ENCODE results near the gene FAHD1. TPM values are rescaled to one million over a fixed set of nuclear protein-coding genes. Genes with fewer than 3 reads are reported as not detected.

Gene FAHD1
- total and polyA plus RNA-seq, 9 of the 15 experiments (the other 6 are each of a cell fraction or from before 2014, with no cell fraction given): 2.2 to 20.9 (median 10.7) TPM

- no peaks in the 10 kb centered on the region for H3K9me3 ChIP-seq (replicated peaks; ENCODE audit: control insufficient read depth, insufficient read depth, low read depth, low read length)
- ATAC-seq (no peak), FAIRE-seq (peak; percentile 85), DNase-seq (ENCODE audit: extremely low read depth in 1 of 4, low spot score in 3 of 4) (peak in 1 of 4 experiments; percentile 62)
- CTCF ChIA-PET (ENCODE audit: low intra/inter-chr PET ratio): no interaction called here
- H3K27ac ChIP-seq (ENCODE audit: extremely low read depth, low read depth, low read length): 0 out of 3 replicates have a peak overlapping the region, but pooled peaks have one; percentile 18
- in situ Hi-C loops (cut with MboI) (no loop called here), intact Hi-C loops (cut with micrococcal nuclease) (no loop called here)
- peaks cover 29 to 46% of the 10 kb centered on the region in 2 experiments for H3K4me1 ChIP-seq (replicated peaks in 1 of 2; ENCODE audit: control insufficient read depth in 2 of 2, insufficient read depth in 2 of 2, low read length in 2 of 2)
- BruUV-seq (replicated peaks): no TSS peak
- H3K79me2 ChIP-seq (ENCODE audit: control insufficient read depth, insufficient read depth, low read length): peaks cover 21% of the 10 kb centered on the region
- no peaks in the 10 kb centered on the region for H3K9me1 ChIP-seq (ENCODE audit: control insufficient read depth, insufficient read depth, low read length)
- H4K20me1 ChIP-seq (replicated peaks; ENCODE audit: control insufficient read depth, insufficient read depth, low read length): peaks cover 9% of the 10 kb centered on the region
- TF ChIP-seq EP300 (IDR thresholded peaks at IDR 0.05; ENCODE audit: low read length) (0 out of 2 replicates have a peak, but pooled peaks have one; percentile 18), TCF3 (CRISPR knock-in tag; IDR thresholded peaks at IDR 0.05) (peak; percentile 25; the same call in 1 of the 2 replicates), NFXL1 (CRISPR knock-in tag; IDR thresholded peaks at IDR 0.05) (no peak), XRCC4 (IDR thresholded peaks at IDR 0.05; ENCODE audit: extremely low read depth, insufficient read depth, insufficient read length) (no peak), HMBOX1 (IDR thresholded peaks at IDR 0.05) (0 out of 2 replicates have a peak, but pooled peaks have one; percentile 25), NR2C1 (IDR thresholded peaks at IDR 0.05) (peak; percentile 66; the same call in 1 of the 2 replicates), NR2C1 (tag; IDR thresholded peaks at IDR 0.05) (peak; percentile 76), FOXA3 (CRISPR knock-in tag; conservative IDR thresholded peaks at IDR 0.05 in 1 of 2, IDR thresholded peaks at IDR 0.05 in 1 of 2) (peak in 1 of 2 experiments; percentile 47; a peak in 1 of 4 replicates), CBFA2T3 (IDR thresholded peaks at IDR 0.05) (peak; percentile 33; the same call in 1 of the 2 replicates), PHF20 (IDR thresholded peaks at IDR 0.05; ENCODE audit: partially characterized antibody) (no peak), NFIC (IDR thresholded peaks at IDR 0.05) (peak; percentile 62), NR2C2 (CRISPR knock-in tag; IDR thresholded peaks at IDR 0.05) (no peak), NR2C2 (tag; IDR thresholded peaks at IDR 0.05) (peak; percentile 66; the same call in 1 of the 2 replicates), RCOR1 (IDR thresholded peaks at IDR 0.05; ENCODE audit: borderline replicate concordance in 1 of 2, low read depth in 2 of 2, low read length in 2 of 2) (peak in 1 of 2 experiments; percentile 50; a peak in 1 of 4 replicates), RNF2 (IDR thresholded peaks at IDR 0.05) (no peak)
- TF ChIP-seq, protein P1, sequence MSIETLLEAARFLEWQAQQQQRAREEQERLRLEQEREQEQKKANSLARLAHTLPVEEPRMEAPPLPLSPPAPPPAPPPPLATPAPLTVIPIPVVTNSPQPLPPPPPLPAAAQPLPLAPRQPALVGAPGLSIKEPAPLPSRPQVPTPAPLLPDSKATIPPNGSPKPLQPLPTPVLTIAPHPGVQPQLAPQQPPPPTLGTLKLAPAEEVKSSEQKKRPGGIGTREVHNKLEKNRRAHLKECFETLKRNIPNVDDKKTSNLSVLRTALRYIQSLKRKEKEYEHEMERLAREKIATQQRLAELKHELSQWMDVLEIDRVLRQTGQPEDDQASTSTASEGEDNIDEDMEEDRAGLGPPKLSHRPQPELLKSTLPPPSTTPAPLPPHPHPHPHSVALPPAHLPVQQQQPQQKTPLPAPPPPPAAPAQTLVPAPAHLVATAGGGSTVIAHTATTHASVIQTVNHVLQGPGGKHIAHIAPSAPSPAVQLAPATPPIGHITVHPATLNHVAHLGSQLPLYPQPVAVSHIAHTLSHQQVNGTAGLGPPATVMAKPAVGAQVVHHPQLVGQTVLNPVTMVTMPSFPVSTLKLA (conservative IDR thresholded peaks at IDR 0.05): 0 out of 4 replicates have a peak, but pooled peaks of 1 of the 2 experiments have one; percentile 28
- H3K9ac ChIP-seq (ENCODE audit: insufficient read depth in 1 of 2, low read depth in 2 of 2, low read length in 2 of 2): peak overlapping the region in 1 of 2 experiments; percentile 5; a peak in 2 of 4 replicates
- WGBS (ENCODE audit: insufficient coverage, low coverage, missing lambda C conversion rate): 20% methylated on average over 11 of the region's 11 CpGs
- peak overlapping the region; percentile 71 for H3K4me2 ChIP-seq (ENCODE audit: insufficient read depth, low read length)
- no peak overlapping the region for H2AFZ ChIP-seq (ENCODE audit: low read depth, low read length)
- no peaks in the 10 kb centered on the region for H3K27me3 ChIP-seq (ENCODE audit: control insufficient read depth in 2 of 2, insufficient read depth in 2 of 2, low read length in 2 of 2)
- peaks cover 13% of the 10 kb centered on the region; the same call in 2 of the 3 replicates for H3K36me3 ChIP-seq (ENCODE audit: control insufficient read depth, insufficient read depth, low read length)
- H3K4me3 ChIP-seq: peak overlapping the region; percentile 3; the same call in 1 of the 2 replicates
- POLR2A ChIA-PET: interaction anchor here (0.6 kb wide), 2 partner anchors 10 to 103 kb away, joined by 3 read pairs; no protein-coding TSS in a partner anchor
Observed at GRCh38 chr16:1828645-1829410, 1.8 kb downstream of the FAHD1 start.

All from K562 (cell line).